HG02678 (cell line): ENCODE measurements around the gene FITM1.
"Not testable (repeated sequence)": the region's sequence is repeated elsewhere in the genome, so short reads cannot be mapped to it uniquely, and the experiment has no call there.

ENCODE experiments used
- ATAC-seq: cut with Tn5 transposase; IDR thresholded peaks from one replicate; pipeline ENCODE4 v1.9.1; 2021; ENCODE audit warnings: mild to moderate bottlenecking, moderate library complexity; ENCODE audit not compliant: unreplicated experiment

Gene FITM1

GRCh38 chr14:24098229-24098926 is 32.1 kb upstream of the FITM1 start:
- no peak for ATAC-seq

- no peak for ATAC-seq
Measured at GRCh38 chr14:24098927-24099813, 31.3 kb upstream of the FITM1 start.

GRCh38 chr14:24100197-24100981 is 30.1 kb upstream of the FITM1 start:
- ATAC-seq: no peak

DNA sequence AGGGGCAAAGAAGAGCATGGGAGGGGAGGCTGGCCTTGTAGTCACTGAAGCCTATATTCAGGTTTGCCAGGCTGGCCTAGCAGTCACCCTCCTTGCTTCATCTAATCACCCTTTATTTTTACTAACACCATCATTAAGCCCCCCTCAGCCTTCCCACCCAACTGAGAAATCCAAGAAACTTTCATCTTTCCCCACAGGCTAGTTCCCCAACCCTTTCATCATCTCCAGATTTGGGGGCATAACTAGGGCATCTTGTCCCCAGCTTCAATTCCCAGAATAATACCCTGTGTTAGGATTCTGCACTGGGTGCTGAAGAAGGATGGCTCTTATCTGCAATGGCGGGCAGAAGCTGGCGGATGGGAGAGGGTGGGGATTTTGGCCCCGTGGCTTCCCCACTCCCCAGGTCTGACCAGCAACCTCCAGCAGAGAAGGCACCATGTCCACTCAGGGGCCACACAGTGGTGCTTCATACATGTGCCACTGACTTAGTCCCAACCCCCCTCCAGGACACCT is 29.4 kb upstream of the FITM1 start:
- no peak for ATAC-seq

DNA sequence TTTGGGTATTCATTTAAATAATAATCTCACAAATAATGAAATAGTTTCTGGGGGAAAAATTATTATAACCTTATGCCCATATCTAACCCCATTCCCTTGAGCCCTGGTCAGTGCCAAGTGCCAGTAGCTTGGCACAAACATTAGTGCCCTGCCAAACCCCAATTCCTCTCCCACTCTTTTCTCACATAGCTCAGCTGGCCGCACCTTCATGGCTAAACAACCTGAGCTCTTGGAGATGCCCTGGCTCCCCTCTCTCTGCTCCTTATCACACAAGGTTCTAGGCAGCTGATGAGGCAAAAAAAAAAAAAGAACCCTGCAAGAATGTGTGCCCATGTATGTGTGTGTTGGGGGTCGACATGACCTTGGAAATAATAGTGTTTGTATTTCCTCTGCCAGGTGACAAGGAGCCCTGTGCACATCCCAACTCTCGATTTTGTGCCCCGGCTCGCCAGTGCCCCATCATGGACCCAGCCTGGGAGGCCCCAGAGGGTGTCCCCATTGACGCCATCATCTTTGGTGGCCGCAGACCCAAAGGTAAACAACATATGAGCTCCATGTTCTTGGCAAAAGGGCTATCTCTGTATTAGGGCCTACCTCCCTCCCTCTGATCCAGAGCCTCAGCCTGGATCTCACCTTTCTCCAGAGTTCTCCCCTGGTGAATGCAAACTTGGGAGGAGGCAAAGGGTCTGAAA is 28.0 kb upstream of the FITM1 start:
- no peak for ATAC-seq

DNA sequence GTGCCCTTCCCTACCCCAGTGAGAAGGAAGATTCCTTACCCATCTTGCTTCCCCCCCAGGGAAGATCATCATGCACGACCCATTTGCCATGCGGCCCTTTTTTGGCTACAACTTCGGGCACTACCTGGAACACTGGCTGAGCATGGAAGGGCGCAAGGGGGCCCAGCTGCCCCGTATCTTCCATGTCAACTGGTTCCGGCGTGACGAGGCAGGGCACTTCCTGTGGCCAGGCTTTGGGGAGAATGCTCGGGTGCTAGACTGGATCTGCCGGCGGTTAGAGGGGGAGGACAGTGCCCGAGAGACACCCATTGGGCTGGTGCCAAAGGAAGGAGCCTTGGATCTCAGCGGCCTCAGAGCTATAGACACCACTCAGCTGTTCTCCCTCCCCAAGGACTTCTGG is 27.0 kb upstream of the FITM1 start:
- no peak for ATAC-seq

- not testable (repeated sequence) for ATAC-seq
Measured at GRCh38 chr14:24105609-24106239, 24.7 kb upstream of the FITM1 start.

GRCh38 chr14:24106672-24107271 is 23.7 kb upstream of the FITM1 start:
- ATAC-seq: no peak

- ATAC-seq: peak; percentile 26
Measured at GRCh38 chr14:24108336-24108874, 22.1 kb upstream of the FITM1 start.

- ATAC-seq: no peak
Measured at GRCh38 chr14:24110060-24110459, 20.4 kb upstream of the FITM1 start.

DNA sequence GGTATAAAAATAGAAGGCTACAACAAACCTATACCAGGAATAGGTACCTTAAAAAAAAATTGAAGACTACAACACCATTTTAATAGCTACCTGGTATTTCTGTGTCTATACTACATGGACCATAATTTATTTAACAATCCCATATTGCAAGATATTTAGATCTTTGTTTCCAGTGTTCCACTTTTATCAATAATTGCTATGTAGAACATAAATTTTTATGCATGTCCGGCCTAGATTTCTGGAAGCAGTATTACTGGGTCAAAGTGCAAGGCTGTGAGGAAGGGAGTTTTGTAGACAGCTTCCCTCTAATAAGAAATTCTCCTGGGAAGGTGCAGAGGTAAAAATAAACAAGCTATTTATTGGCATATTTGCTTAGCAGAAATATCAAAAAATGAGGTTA is 19.9 kb upstream of the FITM1 start:
- no peak for ATAC-seq

DNA sequence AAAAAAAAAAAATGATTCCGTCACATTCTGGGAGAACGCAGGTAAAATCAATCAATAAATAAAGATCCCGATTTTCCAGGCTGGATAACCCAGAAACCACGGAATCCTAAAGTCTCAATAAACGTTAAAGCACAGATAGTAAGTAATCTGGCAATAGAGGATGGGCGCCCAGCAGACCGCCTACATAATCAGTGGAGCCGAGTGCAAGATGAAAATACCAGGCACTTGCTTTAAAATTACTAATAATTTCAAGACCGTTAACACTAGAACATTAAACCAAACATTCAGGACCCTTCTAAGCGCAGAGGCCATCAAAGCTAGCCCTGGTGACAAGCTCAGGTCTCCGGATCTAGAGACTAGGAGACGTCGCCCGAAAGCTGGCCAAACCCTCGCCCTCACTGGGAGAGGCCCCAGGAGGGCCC is 17.1 kb upstream of the FITM1 start:
- ATAC-seq: no peak

DNA sequence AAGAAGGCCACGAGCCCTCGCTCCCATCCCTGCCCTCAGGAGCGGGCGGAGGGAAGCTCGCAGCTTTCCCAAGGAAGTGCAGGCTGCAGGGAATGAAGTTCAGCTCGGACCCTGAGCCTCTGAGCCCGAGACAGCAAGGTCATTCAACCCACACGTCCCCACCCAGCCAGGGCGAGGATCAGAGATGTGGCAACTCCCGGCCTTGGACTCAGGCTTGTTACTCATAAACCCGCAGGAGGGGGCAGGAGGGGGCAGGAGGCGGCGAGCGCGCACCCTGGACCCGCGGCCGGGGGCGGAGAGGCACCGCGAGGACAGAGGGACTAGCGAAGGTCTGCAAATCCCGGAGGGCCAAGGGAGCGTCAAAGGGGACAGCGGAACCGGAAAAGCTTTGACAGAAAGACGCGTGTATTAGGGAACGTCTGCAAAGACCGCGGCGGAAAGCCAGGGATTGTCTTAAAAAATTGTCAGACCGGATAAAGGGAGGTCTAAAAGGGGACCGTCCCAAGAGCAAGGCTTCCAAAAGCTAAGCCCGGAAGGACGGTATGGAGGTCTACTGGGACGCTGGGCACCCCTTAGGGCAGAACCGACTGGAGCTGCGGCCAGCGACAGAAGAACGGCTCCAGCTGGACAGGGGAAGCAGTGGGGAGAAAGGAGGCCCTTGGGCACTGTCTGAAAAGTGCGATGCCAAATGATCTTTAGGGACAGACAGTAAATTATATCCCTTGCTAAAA is 16.5 kb upstream of the FITM1 start:
- ATAC-seq: peak; percentile 27

DNA sequence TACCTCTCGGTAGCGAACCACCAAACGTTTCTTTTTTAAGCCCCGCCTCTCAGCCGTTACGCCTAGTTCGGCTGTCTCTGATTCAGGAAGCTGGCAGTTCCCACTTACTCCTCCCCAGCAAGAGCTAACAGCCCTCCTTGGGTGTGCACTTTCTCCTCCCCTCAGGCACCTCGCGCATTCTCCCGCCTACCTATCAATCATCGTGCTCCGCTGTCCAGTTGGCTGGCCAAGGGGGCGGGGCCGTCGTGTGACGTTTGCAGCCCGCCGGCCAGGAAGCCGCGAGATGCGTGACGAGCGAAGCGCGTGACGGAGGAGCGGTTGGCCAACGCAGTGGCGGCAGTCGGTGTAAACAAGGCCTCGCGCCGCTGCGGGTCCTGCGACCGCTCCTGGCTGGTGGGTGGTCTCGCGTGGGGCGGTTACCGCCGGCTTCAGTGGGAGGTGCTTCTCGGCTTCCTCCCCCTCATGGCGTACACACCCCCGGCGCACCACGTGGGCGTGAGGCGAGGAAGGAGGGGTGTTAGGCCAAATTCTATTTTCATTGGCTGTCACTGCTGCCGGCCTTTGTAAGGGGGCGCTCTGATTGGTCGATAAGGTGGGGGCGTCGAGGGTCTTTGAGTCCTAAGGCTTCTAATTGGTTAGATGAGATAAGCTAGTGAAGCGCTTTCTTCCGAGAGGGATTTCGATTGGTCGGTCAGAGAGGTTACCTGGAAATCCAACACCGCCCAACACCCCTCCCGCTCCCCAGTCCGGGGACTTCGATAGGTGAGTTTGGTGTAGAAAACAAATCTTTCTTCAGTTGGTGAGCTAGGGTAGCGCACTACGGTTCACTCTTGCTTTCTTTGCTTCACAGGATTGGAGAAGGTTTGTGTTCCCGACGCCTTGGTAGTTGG is 15.7 kb upstream of the FITM1 start, which contains the start of the genes DCAF11 and NRL:
DCAF11 (plus strand) TSS at position 246 of the 890 bp plus-strand sequence. CDS start 818 bp downstream, outside the sequence.
NRL (minus strand) TSS at position 418 of the 890 bp plus-strand sequence. CDS start 32,101 bp downstream, outside the sequence.
- ATAC-seq: peak; percentile 82

DNA sequence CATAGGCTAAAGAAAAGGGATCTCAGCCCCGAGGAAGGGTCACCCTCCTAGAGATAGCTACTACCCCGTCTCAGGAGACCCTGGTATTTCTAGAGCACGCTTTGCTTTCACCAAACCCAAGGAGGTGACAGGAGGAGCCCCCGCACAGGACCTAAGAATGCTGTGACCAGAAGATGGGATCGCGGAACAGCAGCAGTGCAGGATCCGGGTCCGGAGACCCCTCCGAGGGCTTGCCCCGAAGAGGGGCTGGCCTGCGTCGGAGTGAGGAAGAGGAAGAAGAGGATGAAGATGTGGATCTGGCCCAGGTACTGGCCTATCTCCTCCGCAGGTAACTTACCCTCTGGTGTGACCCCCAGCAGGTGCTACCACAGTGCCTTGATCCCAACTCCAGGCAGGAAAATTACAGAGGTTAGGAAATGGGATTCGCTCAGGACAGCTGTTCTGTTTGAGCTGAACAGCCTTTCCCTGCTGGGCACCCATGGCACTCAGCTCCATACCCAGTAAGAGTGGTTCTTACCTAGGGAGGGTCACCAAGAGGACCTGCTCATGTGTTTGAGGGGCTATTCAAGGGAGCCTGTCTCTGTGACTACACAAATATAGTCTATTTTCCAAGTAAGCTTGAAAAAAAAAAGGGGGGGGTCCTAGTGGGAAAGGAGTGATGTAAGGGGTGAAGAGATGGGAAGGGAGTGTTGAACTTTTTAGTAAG is 14.9 kb upstream of the FITM1 start:
- no peak for ATAC-seq

- ATAC-seq: no peak
Measured at GRCh38 chr14:24116128-24116814, 14.2 kb upstream of the FITM1 start.
